ENCODE data around the gene ALG12.

The ALG12 gene

GRCh38 chr22:49957826-49958365, 39.7 kb upstream of the ALG12 start:
- DNase-seq (ENCODE audit: low spot score): no peak

DNA sequence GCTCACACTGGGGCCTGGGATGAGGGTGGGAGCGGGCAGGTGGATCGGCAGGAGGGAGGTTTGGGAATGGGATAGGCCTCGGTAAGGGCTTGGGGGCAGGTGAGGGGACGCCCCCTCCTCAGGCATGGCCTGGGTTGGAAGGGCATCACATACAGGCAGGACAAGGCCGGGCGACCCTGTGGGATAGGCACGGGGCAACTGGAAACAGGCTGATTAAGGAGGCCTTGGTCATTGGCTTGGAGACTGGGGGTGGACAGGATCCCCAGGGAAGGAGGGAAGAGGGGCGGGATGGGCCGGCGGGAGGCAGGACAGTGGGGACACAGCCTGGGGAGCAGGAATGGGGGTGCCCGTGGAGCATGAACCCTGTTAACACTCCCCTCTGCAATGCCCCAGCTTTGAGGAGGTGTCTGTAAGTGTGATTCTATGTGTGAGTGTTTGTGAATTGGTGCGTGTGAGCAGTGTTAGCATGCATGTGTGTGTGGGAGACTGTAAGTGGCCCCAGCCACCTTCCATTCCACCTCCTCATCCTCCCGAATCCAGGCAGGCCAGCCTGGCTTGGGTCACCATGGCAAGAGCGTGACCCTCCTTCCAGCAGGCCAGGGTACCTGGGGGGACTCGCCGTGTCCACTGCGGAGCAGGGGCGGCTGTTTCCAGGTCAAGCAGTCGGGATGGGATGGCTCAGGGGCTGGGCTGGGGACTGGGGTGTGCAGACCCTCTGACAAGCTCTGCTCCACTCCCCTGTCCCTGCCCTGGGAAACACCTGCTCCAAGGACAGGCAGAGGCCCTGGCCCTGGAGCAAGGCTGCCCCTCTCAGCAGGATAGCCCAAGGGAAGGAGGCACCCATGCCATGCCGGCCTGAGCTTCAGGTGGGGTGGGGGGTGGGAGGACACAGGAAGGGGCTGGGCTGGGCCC, 38.9 kb upstream of the ALG12 start:
- no peak for DNase-seq (ENCODE audit: low spot score)

DNA sequence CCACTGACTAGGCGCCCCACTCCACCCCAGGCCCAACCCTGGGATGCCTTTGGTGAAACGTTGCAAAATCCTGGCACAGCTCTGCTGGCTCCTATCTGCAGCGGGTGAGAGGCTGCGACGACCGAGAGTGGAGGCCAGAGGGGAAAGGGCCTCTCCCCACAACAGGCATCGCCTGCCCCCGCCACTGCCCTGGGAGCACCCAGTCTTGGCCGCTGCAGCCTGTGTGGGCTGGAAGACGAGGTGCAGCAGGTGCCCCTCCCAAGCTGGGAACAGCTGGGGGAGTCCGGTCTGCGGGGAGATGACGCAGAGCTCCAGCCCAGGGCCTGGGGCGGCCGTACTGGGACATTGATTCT, 38.2 kb upstream of the ALG12 start:
- no peak for DNase-seq (ENCODE audit: low spot score)

DNA sequence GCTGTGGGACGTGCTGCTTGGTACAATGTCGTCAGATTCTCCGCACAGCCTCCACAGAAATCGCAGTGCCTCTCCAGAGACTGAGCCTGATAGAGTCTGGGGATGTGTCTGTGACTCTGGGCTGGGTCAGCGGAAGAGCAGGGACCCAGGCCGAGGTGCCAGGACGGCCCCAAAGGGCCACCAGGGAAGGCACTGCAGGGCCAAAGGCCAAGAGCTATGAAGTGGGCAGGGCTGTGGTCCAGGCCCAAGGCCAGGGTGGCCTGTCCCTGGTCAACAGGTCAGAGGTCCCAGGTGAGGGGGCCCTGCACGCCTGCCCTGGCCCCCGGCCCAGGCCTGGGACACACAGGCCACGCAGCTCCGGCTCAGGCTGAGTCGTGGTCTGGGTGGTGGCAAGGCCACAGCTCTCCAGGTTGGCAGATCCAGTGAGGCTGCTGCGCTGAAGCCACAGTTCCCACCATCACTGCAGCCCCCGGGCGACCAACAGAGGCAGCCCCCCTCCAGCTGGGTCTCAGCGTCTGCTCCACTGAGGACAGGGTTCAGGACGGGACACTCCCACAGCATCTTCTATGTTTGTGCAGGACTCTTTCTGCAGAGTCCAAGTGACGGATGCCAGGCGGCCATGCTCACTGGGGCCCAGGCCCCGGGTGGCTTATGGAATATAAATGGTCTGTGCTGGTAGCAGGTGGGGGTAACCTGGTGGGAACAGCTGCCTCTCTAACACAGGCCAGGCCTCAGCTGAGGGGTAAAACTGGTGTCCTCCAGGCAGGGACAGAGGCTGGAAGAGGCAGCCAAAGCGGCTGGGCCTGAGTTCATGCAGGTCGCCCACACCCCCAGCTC, 37.6 kb upstream of the ALG12 start:
- no peak for DNase-seq (ENCODE audit: low spot score)

DNA sequence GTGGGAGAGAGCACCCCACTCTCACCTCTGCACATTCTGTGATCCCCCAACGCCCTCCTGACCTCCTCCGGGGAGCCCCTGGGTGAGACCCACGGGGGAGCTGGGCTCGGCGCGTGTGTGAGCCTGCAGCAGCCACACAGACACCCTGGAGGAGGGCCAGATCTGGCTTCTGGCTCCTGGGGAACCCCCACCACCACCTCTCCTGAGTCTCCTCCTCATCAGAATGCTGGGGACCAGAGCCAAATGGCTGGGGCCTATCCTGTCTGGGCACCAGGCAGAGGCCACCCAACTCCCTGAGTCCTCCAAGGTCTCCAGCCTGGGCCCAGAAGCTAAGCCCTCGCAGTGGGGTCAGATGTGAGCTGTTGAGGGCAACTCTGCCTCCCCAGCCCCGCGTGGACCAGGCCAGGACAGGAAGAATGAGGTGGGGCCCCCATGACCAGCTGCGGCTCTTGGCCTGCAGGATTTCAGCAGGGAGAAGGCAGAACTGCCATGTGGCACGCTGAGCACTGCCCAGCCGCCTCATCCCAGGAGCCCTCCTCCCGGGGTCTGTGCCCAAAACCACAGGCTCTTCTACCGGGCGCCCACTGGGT, 36.8 kb upstream of the ALG12 start:
- no peak for DNase-seq (ENCODE audit: low spot score)

GRCh38 chr22:49954354-49954753, 36.1 kb upstream of the ALG12 start:
- no peak for DNase-seq (ENCODE audit: low spot score)

DNA sequence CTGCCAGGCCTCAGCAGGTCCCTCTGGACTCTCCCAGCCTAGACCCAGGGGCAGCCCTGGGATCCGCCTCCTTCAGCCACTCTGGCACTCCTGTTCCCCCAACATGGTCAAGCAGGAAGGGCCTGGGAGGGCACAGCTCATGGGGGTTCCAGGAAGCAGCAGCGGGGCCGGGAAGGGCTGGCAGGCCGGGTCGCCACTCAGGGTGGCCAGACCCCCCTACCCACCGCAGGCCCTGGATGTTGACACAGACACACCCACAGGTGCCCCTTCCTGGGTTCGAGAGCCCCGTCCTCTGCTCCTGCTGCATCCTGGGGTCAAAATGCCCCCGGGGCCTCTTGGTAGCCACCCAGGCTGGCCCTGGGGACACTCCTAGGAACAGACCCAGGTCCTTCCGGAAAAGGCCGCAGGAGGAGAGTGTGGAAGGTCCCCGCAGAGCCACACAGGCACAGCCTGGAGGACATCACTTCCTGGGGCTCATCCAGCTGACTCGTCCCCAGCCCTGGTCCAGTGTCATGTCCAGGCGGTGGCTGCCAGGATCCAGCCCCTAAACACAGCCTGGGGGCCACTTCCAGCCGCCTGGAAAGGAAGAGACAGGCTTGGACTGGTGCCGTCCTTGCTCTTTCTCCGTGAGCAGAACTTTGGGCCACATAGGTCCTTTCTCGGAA, 35.6 kb upstream of the ALG12 start:
- no peak for DNase-seq (ENCODE audit: low spot score)

DNA sequence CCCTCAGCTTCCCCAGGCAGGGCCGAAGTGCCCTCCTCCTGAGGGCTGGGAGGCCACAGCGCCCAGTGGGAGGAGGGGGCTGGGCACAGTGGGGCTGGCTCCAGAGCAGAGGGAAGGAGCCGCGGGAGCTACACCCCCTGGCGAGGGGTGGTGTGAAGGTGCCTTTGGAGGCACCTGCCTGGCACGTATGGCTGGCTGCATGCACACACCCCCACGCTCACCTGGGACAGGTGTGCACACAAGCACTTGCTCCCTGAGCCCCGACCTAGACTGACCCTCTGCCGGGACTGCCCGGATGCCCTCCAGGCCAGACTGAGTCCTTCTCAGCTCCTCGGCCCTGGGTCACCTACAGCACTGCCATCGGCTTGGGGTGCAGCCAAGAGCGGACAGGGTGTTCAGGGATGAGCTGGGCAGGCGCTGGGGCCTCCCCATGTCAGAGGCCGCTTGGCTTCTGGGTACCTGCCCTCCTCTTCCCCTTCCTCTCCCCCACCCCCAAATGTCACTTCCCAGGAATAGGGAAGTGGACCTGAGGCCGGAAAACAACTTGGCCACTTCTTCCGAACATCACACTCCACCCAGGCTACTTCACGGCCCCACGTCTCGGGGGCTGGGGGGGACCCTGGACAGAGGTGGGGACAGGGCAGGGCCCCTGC, 34.9 kb upstream of the ALG12 start:
- no peak for DNase-seq (ENCODE audit: low spot score)

DNA sequence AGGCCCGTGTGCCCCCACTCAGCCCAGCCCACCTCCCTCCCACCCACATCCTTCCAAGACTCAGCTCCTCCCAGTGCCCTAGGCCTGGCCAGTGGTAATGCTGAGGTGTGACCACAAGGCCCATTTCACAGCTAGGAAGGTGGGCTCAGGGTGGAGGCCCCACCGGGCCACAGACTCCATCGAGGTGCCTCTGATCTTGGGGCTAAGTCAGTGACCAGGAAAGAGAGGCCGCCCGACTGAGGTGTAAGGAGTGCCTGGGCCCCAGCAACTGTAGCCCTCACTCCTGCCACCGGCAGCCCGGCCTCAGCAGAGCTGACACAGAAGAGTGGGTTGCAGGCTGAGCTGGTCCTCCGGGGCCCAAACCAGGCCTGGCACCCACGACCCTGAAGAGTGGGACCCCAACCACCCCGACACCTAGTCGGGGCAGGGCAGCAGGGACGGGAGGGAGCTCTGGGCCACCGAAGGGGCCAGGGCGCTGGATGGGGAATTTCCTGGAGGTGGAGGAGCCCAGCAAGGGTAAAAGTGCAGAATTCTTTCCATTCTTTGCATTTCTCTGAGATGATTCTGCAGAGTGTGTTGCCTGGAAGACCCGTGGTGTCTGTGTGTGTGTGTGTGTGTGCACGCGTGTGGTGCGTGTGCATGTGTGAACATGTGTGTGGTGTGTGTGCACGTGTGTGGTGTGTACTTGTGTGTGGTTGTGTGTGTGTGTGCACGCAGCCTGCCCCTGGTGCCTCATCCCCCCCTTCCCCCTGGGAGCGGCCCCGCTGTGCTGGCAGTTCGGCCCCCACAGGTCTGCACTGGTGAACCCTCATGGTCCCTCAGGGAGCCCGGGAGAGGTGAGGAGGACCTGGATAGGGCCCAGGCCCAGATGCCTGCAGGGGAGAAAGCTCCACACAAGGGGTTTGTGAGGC, 34.0 kb upstream of the ALG12 start:
- DNase-seq (ENCODE audit: low spot score): peak; percentile 87

- no peak for DNase-seq (ENCODE audit: low spot score)
These were observed 33.4 kb upstream of the ALG12 start for GRCh38 chr22:49951678-49951985.

DNA sequence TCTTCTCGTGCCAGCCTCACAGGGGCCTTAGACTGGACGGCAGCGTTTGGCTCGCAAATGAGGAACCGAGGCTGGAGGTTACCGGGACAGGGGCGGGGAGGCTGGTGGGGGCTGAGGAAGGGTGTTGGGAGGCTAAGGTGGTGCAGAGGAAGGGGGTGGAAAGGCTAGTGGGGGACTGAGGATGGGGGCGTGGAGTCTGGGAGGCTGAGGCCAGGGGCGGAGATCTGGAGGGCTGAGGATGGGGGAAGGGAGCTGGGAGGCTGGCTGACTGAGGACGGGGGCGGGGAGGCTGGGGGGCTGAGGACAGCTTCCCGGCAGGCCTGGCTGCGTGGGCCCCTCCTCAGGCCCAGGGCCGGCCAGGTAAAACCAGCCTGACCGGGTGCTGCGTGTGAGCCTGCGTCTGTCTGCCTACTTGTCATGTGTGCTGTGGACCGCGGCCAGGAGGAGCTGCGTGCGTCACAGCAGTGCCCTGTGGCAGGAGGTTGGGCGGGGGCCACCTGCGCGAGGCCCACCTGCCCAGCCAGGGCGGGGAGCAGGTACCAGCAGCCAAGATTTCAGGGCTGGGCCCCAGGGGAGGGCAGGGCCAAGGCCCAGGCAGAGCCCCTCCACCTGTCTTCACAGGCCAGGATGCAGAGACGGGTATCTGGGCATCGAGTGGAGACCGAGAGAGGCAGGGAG, 32.9 kb upstream of the ALG12 start:
- DNase-seq (ENCODE audit: low spot score): no peak

GRCh38 chr22:49950396-49950994, 32.3 kb upstream of the ALG12 start:
- DNase-seq (ENCODE audit: low spot score): no peak

GRCh38 chr22:49949914-49950292, 31.7 kb upstream of the ALG12 start:
- DNase-seq (ENCODE audit: low spot score): no peak

GRCh38 chr22:49948958-49949913, 31.0 kb upstream of the ALG12 start:
- no peak for DNase-seq (ENCODE audit: low spot score)

DNA sequence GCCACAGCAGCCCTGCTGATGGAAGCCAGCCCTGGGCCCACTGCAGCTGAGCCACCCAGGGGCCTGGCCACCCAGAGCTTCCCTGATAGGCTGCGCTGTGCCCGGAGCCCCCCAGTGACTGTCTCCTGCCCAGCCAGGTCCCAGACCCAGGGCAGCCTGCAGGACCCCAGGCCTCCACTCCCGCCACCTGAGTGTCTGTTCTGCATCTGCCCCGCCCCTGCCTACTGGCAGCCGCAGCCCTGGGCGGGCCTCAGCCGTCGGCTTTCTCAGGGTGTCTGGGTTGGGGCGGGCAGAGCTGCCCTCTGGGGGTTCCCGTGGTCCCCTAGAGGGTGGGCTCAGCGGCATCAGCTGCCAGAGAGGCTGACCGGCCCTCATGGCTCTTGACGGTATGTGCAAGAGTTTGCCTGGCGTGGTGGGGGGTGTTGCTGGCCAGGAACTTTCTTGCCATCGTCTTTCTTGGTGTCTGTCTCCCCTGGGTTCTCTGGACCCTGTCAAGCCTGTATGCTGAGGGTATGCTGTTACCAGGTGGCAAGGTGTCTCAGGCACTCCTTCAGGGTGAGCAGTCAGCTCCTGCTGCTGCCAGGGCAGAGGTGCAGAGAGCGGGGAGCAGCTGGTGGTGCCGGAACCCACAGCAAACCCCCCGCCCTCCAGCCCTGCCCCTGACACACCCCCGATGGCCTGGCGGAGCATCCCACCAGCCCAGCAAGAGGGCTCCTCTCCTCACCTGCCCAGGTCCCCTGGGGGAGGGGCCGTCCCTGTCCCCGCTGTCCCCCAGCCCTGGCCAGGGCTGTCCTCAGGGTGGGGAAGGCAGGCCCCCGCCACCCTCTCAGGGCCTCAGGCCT, 30.1 kb upstream of the ALG12 start:
- DNase-seq (ENCODE audit: low spot score): no peak

GRCh38 chr22:49947296-49947622, 29.0 kb upstream of the ALG12 start:
- no peak for DNase-seq (ENCODE audit: low spot score)

DNA sequence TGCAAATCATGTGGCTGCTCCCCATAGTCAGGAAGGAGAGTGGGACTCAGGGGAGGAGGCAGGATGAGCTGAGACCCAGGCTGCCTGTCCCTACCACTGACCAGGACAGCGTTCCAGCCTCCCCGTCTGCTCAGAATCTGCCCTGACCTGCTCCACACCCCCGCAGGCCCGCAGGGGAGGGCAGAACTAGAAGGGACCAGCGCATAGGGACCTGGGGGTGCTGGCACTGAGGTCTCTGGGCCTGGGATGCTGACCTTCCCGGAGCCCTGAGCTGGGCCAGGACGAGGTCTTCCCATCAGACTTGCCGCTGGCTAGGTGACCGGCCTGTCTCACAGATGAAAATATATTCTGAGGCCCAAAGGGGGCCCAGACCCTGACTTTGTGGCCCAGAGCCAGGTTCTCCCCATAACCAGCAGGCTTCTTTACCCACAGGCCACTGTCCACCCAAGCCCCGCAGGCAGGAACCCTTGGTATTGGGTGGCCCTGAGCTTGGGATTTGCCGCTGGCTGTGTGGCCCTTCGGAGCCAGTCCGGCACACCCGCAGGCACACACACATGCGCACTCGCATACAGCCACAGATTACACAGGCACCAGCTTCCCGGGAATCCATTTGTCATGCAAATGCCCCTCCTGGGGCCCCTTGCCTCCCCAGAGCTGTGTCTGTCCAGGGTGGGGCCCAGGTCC, 28.5 kb upstream of the ALG12 start:
- no peak for DNase-seq (ENCODE audit: low spot score)
